Measurements from ENCODE around the gene CYP8B1. TPM values are rescaled to one million over a fixed set of nuclear protein-coding genes. Genes with fewer than 3 reads are reported as not detected.

The CYP8B1 gene
- total RNA-seq, 1 donor from 2014 or later: not detected

DNA sequence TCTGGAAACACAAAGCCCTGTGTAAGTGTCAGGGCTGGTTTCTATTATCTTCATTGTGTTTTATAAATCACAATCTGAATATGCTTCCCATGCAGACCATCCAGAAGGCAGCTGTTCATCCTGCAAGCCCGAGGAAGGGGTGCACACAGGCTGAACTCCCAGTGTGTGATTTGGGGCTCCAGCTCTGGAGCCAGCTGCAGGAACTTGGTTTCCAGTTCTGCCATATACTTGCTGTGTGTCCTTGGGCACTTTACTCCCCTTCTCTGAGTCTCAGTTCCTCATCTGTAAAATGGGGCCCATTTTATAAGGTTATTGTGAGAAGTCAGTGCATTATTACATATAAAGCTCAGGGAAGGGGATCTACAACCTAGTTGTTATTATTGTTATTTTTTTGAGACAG is 22.6 kb downstream of the CYP8B1 start:
- no peak for TF ChIP-seq CTCF (IDR thresholded peaks at IDR 0.05; ENCODE audit: unreplicated experiment)
- no peak overlapping the region for H3K4me3 Mint-ChIP-seq (ENCODE audit: low read depth)
- H3K4me1 Mint-ChIP-seq (ENCODE audit: low read depth): peaks cover 24% of the 10 kb centered on the region
- no peaks in the 10 kb centered on the region for H3K9me3 Mint-ChIP-seq (ENCODE audit: low read depth)
- H3K27ac Mint-ChIP-seq: no peak overlapping the region
- H3K27me3 Mint-ChIP-seq: peaks cover 14% of the 10 kb centered on the region
- DNase-seq (ENCODE audit: low spot score, unreplicated experiment): no peak
- H3K36me3 Mint-ChIP-seq (ENCODE audit: insufficient read depth): no peaks in the 10 kb centered on the region

DNA sequence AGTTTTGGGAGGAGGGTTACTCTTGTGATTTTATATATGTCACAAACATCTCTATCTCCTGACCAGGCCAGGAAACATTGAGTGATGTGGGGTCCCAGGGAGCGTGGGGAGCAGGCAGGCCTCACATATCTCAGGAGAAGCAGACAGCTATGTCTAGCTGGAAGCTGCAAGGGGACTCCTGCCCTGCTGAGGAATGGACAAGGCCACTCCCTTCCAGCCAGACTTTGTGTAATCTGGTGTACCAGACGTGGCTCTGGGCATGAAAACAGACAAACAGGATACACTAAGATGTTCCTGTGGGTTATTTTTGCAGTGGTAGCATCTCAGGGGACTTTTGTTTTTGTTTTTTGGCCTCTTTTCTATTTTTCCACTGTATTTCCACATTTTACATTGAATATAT is 23.2 kb downstream of the CYP8B1 start:
- peaks cover 25% of the 10 kb centered on the region for H3K4me1 Mint-ChIP-seq (ENCODE audit: low read depth)
- no peak overlapping the region for H3K4me3 Mint-ChIP-seq (ENCODE audit: low read depth)
- no peaks in the 10 kb centered on the region for H3K9me3 Mint-ChIP-seq (ENCODE audit: low read depth)
- H3K27ac Mint-ChIP-seq: no peak overlapping the region
- DNase-seq (ENCODE audit: low spot score, unreplicated experiment): no peak
- TF ChIP-seq CTCF (IDR thresholded peaks at IDR 0.05; ENCODE audit: unreplicated experiment): no peak
- H3K27me3 Mint-ChIP-seq: peaks cover 14% of the 10 kb centered on the region
- H3K36me3 Mint-ChIP-seq (ENCODE audit: insufficient read depth): no peaks in the 10 kb centered on the region

- Mint-ChIP-seq H3K9me3 (ENCODE audit: low read depth) (no peaks in the 10 kb centered on the region), H3K36me3 (ENCODE audit: insufficient read depth) (no peaks in the 10 kb centered on the region), H3K4me1 (ENCODE audit: low read depth) (peaks cover 28% of the 10 kb centered on the region), H3K27ac (no peak overlapping the region), H3K27me3 (peaks cover 14% of the 10 kb centered on the region), H3K4me3 (ENCODE audit: low read depth) (no peak overlapping the region)
- no peak for TF ChIP-seq CTCF (IDR thresholded peaks at IDR 0.05; ENCODE audit: unreplicated experiment)
- DNase-seq (ENCODE audit: low spot score, unreplicated experiment): no peak
Measured at GRCh38 chr3:42851228-42851834, 24.3 kb downstream of the CYP8B1 start.

DNA sequence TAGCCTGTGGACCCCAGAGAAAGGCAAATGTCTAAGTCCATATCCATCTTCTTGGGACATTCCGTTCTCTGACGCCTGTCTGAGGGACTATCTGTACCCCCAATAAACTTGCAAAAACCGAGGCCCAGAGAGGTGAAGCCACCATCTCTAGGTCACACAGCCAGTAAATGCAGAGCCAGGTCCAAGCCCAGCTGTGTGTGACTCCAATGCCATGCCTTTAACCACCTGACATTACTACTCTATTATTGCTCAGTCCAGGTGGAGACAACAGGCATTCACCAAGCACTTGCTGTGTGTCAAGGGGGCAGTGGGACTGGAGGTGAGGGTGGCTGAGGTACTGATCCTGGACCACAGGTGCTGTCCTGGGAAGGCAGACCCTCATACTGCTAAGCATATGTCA is 25.4 kb downstream of the CYP8B1 start:
- no peak for TF ChIP-seq CTCF (IDR thresholded peaks at IDR 0.05; ENCODE audit: unreplicated experiment)
- Mint-ChIP-seq H3K9me3 (ENCODE audit: low read depth) (no peaks in the 10 kb centered on the region), H3K4me1 (ENCODE audit: low read depth) (peaks cover 19% of the 10 kb centered on the region), H3K36me3 (ENCODE audit: insufficient read depth) (no peaks in the 10 kb centered on the region), H3K4me3 (ENCODE audit: low read depth) (no peak overlapping the region), H3K27me3 (peaks cover 14% of the 10 kb centered on the region), H3K27ac (no peak overlapping the region)
- DNase-seq (ENCODE audit: low spot score, unreplicated experiment): no peak

- Mint-ChIP-seq H3K36me3 (ENCODE audit: insufficient read depth) (no peaks in the 10 kb centered on the region), H3K27me3 (peaks cover 15% of the 10 kb centered on the region), H3K9me3 (ENCODE audit: low read depth) (no peaks in the 10 kb centered on the region), H3K4me3 (ENCODE audit: low read depth) (no peak overlapping the region), H3K4me1 (ENCODE audit: low read depth) (peaks cover 17% of the 10 kb centered on the region), H3K27ac (no peak overlapping the region)
- TF ChIP-seq CTCF (IDR thresholded peaks at IDR 0.05; ENCODE audit: unreplicated experiment): no peak
- no peak for DNase-seq (ENCODE audit: low spot score, unreplicated experiment)
Measured at GRCh38 chr3:42849017-42849416, 26.7 kb downstream of the CYP8B1 start.

All from progenitor cell of endocrine pancreas (in vitro differentiated cells).